Stimulated activated CD8-positive, alpha-beta memory T cell treated with anti-CD3 and anti-CD28 coated beads, Interleukin-7, amount 100 ng/mL, for 1 hour (primary cell): ENCODE measurements around the gene TBXAS1.
A peak's percentile ranks its signal among the peaks of the same experiment; 100 is the strongest.

ENCODE experiments used
- DNase-seq, 2 donors: peaks; one replicate each; pipeline ENCODE4 v3.0.0-alpha.2; 2020; ENCODE audit warnings: low read depth in 2 of 2

Gene TBXAS1

DNA sequence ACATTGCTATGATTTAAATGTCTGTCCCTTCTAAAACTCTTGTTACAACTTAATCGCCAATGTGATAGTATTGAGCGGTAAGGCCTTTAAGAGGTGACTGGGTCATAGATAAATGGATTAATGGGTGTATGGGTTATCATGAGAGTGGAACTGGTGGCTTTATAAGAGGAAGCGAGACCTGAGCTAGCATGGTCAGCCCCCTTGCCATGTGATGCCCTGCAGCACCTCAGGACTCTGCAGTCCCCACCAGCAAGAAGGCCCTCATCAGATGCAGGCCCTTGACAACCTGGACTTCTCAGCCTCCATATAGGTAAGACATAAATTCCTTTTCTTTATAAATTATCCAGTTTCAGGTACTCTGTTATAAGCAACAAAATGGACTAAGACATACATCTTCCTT is 218.1 kb downstream of the TBXAS1 start:
- DNase-seq: no peak

DNA sequence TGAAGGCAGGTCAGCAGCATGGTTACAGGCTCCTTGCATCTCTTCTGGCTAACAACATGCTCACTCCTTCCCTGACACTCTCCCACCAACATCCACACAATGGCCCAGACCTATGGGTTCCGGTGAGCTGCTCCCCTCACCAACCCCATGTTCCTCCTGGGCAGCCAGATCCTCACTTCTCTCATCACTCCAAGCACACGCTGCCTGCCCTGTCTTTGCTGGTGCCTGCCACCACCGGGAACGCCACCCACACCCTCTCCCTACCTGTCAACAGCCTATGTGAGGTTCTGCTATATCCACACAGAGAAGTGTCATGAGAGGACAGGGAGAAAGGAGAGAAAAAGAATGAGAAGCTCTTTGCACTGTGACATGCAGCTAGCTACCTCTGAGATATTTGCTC is 219.1 kb downstream of the TBXAS1 start:
- no peak for DNase-seq

DNA sequence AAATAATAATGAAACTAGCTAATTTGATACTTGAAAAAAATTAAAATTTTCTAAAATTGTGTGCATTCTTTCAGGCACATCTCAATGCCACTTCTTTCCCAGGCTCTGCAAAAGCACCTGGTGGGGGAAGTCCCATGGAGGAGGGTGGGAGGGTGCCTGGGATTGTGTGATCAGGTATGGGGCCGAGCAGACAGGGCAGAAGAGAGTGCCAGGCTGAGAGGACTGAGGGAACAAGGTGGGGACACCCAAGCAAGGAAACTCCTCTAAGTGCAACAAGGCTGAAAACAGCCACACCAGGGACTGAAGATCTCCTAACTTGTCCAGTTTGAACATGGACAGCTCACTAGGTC is 219.9 kb downstream of the TBXAS1 start:
- no peak for DNase-seq

DNA sequence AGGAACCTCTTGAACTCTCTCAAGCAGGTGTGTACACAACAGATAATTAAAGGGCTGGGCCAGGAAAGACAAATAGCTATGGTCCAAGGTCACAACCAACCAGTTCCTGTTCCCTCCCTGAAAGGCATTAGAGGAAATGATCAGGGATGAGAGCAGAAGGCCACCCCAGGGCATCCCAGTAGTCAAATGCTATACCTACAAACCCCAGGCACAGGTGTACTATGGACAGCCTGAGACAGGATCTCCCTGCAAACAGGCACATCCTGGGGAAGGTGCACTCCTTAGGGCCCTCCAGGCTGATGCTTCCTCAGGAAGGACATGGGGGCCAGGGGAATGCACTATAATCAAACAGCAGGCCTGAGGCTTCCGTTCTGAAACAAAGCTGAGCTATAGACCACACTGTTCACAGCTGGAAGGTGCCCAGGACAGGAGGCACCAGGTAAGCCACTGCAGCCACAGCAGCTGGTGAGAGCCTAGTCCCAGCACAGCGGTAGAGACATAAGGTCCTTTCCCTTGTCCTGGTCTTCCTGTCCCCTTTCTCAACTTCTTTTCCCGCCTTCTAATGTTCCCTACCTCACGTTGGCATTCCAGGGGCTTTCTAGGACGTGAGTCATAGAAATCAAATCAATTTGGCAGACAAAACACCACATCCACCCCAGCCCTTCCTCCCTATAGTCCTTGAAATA is 220.4 kb downstream of the TBXAS1 start:
- DNase-seq: no peak

DNA sequence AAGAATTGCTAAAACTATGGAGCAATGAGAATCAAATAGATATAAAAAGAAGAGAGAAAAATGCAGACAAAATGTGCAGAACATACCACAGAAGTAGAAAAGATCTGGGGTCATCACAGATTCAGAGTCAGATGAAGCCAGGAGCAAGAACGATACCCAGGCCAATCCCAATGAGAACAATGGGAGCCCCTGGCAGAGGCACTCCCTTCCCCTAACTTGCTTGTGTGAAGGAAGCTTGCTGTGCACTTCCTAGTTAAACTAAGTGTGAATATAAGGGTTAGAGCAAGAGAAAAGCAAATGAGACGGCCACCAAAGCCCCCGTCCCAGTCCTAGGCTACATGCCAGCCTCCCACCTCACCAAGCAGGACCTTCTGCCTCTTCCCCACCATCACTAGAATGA is 221.0 kb downstream of the TBXAS1 start:
- no peak for DNase-seq

DNA sequence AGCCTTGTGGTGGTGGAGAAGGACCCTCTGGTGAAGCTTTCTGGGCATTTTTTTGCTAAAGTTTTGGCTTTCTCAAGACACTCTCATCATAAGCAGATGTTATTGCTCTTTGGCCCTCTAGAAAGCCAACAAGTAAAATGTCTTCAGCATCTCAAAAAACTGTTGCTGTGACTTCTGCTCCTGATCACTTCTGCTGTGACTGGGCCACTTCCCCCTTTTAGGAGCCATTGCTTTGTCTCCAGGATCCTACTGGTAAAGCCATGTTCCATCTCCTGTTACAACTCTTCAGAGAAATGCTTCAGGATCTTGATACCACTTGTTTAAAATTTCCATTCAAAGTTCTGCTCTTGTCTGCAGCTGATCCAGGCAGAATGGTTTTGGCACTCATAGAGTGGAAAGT is 222.8 kb downstream of the TBXAS1 start:
- no peak for DNase-seq

DNA sequence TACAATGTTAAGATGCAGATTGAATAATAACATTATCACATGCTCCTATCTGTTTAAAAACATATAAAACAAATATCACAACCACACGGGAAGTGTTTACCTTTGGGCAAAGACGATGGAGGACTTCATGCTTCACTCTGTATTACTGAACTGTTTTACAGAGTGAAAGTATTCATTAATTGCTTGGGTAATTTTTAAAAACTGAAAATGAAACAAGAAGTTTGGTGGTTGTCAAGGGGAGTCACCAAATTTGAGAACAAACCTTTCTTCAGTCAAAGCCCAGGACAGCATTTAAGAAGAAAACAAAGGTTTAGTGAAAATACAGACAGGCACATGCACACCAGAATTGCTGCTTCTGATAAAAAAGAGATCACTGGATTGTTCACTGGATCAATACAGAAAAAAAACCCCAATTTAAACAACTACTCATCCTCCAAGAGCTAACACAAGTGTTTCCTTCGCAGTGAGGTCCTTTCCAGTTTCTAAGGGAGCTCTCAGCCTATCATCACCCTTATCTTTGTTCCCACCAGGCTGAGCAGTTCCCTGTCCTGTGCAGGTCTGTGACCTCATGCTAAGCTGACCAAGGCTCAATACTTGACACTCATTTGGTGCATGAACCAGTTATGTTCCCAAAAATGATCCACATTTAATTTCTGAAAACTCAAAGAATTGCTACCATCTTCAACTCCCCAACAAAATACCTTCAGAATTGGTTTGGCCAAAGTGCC is 224.9 kb downstream of the TBXAS1 start:
- DNase-seq: no peak

DNA sequence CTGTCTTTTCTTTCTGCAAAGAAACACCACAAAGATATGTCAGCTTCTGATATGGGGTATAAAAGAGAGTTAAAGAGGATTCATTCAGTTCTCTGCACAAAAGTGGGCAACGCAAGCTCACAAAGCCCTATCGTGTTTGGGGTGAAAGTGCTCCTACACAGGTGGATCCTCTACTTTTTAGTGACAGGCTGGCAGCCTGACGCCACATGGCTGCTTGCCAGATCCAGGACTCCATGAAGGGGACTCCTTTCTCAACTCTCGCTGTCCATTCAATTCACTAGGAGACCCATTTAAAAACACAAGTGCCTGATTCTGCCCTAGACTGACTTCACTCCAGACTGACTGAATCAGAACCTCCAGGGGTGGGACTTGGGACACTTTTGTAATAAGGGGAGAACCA is 225.7 kb downstream of the TBXAS1 start:
- no peak for DNase-seq

DNA sequence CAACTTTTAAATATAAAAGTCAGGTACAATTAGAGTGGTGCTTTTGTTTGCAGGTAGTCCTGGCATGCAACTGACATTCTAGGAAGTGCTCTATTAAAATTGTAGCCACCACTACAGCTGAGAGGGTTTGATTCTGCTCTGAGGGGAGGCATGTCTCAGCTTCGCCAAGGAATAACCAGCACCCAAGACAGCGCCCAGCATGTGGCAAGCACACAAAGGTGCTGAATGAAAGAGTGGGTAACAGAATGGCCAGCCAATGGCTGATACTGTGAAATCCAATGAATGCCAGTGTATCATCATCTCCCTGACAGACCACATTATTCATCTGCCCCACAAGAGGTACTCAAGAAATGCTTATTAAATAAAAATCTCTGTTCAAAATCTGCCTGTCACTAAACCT is 226.8 kb downstream of the TBXAS1 start:
- no peak for DNase-seq

DNA sequence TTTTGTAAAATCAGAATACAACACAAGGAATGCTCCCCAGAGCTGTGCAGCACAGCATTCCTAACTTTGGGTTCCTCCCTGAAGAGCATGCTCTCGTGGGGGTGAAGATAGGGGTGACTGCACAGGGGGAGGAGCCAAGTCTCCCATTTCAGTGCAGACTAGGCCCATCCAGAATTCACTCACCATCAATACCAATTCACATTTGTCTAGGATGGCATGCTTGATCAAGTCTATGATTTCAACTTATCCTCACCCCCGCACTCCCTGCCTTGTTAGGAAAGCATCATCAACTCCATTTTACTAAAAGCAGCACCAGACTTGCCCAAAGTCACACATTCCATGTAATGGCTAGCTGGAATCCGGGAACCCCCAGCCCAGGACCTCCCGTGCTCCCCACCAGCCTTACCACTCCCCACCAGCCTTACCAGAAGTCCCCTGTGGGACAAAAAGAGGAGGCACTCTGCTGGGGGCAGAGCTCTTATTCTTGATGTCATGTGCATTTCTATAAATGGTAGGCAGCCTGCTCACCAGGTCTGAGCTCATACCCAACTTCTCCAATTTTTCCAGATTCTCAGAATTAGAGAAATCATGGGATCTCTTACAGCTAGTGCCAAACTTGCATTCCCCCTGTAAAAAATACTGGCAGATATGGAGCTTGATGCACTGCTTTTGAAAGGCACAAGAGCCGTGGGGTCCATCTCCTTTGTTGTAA is 227.5 kb downstream of the TBXAS1 start:
- no peak for DNase-seq

DNA sequence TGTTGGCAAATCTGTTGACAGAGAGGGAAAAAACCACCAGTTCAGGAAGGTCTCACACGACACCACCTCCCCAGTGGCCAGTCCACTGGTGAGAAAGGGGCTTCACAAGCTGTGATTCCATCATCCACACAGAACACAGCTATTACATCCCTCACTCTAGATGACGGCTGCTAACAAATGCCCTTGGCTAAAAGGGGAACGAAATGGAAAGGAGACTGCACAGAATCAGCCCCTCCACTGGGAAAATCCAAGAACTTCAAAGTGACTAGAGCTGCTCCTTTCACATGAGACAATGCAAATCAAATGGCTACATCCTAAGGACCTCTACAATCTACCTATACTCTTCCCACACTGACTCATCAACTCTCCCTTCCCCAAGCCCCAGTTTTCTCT is 228.1 kb downstream of the TBXAS1 start:
- DNase-seq: no peak

DNA sequence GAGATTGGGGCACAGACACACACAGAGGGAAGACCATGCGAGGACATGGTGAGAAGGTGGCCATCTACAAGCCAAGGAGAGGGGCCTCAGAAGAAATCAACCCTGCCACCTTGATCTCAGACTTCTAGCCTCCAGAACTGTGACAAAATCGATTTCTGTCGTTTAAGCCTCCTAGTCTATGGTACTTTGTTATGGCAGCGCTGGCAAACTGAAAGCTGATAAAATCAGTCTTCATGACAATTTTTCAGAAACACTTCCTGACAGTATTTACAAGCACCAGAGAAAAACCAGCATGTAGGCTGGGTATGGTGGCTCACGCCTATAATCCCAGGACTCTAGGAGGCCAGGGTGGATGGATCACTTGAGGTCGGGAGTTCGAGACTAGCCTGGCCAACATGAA is 229.5 kb downstream of the TBXAS1 start:
- no peak for DNase-seq

DNA sequence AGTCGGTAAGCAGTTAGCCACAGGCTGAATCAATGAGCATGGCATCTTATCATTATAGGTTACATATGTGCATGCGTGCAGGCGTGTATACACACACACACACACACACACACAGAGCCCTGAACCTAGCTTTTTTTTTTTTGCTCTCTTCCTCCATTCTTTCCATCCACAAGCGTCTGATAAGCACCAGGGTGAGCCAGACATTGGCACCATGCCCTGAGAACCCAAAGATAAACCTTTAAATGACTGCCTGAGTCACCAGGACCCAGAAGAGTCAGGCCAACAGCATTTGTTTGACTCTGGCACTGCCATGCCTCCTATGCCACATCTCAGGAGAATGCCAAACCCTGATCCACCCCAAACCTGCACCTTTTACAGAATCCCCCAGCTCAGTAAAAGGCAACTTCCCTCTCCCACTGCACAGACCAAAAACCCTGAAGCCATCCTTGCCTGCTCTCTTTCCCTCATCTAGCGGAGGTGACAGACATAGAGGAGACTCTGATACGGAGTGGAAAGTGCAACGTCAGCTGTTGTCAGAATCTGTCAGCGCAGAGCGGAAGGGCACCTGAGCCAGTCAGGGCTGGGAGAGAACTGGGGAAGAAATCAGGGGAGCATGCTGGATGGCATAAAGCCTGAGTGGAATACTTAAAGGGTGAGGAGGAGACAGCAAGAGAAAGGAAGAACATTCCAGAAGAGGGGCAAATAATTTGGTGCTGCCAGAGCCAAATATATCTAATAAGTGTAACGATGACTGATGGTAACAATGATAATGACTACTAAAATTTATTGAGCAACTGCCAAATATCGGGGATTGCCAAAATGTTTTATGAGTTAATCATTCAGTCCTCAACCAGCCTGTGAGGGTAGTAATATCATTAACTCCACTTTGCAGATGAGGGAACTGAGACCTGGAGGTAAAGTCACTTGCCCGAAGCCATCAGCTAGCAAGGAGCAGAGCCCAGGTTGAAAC is 230.5 kb downstream of the TBXAS1 start:
- no peak for DNase-seq

DNA sequence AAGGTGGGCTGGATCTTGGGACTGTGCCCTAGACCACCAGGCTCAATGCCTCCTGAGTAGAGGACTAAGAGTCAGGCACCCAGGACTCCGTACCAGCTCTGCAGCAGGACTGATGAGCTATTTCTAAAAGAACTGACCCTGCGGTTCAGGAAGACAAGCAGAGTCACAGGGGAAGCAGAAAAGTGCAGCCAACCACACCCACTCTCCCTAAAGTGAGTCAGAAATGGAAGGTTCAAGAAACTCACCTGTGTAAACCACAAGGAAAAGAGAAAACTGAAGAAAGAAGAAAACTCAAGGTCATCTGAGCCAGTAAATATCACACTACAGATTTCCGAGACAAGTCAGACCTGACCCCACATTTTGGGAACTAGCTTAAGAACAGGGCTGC is 231.2 kb downstream of the TBXAS1 start:
- DNase-seq: no peak

DNA sequence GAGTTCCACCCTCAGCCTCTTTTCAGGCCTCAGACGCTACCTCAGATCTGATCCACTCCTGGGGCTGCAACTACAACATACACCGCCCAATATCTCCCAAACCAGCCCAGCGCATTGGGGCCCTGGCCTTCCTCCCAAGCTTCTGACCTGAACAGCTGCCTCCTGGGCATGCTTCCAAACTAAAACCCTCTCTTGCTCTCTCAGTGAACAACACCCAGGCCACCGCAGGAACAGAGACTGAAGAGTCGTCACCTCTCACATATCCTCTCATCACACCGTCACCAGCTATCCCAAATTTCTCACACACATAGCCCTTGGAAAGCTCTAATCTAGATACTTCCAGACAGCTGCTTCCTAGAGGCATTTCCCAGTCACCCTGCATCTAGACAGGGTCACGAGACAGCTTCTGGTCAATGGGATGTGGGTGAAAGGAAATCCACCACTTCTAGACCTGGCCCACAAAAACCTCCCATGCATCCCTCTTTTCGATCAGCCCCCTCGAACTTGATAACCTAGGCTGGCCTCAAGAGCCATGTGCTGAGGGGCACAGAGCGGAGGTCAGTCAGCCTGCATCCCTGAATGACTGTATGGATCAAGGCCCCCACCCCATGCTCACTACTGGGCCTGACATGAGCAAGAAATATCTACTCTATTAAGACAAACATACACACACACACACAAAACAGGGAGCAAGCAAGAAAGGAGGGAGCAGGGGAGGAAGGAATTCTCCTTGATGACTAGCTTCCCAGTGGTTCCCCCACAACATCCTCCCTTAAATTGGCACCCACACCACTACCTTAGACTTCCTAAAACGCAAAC is 231.9 kb downstream of the TBXAS1 start:
- DNase-seq: no peak

DNA sequence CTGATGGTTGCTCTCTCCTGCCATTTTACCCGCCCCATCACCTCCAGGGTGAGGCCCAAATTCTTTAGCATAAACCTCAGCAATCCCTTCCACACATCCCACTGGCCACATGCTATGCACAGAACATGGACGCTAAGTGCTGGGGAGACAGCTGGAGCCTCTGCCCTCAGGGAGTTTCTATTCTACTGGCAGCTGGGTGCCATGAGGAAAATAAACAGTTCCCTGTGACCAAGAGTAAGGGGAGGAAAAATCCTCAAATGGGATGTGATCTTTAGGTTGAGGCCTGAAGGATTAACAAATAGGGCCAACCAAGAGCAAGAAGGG is 232.5 kb downstream of the TBXAS1 start:
- DNase-seq: no peak

DNA sequence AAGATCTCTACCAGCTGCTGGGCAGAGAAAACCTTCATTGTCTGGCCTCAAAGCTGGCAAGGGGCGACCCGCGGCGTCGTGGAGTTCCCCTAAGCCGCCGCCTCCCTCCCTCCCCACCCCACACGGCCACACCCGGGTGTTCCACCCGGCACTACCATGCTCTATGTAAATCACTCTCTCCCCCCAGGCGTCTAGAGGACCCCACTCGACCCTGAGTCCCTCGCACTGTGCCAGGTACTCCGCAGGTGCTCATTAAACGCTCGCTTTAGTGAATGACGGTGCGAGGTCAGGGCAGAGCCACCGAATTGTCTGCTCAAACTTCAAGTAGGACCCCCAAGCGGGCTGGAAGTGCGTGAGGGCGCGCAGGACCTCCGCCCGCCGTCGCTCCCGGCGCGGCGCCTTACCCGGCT is 233.1 kb downstream of the TBXAS1 start:
- peak in 1 of 2 donors; percentile 31 for DNase-seq

DNA sequence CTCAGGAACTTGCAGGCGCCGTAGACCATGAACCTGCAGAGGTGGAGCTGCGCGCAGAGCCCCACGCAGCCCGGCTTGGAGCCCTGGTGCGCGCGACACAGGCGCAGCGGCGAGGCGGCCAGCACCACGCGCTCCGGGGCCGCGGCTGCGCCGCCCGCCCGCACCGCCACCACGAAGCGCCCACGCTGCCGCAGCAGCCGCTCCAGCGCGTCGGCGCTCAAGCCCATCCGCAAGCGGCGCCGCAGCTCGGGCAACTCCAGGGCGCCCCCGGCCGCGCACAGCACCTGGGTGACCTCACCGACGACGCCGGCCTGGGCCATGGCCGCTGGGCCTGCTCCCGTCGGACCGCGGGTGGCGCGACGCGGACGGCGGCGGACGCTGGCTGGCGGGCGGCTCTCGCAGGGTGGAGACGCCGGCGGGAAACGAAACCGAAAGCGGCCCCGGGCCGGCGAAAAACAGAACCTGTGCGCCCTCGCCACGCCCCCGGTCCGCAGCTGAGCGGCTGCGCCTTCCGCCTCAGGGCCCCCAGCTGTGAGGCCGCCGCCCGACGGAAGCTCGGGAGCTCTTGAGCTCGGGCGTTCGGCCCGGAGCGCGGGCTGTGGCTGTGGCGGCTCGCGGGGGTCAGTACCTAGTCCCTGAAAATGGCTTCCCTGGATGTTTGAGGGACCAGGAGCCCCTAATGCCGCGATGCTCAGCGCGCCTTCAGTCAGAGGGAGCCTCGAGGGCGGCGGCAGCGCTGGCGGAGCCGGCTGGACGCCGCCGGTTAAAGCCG is 233.7 kb downstream of the TBXAS1 start, which contains the start of gene PARP12:
TSS of gene PARP12 (minus strand) at position 424 of the 772 bp plus-strand sequence. CDS start at position 320, 104 bp downstream.
- peak; percentile 81 to 82 for DNase-seq

DNA sequence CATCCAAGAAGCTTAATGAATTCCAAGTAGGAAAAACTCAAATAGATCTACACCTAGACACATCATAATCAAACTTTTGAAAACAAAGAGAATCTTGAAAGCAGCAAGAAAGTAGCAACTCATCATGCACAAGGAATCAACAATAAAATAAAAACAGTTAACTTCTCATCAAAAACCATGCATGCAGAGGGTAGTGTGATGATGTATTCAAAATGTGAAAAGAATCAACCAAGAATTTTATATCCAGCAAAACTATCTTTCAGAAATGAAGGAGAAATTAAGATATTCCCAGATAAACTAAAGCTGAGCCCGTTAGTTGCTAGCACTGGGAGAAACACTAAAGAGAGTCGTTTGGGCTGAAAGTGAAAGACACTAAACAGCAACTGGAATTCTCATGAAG is 238.0 kb downstream of the TBXAS1 start:
- no peak for DNase-seq

DNA sequence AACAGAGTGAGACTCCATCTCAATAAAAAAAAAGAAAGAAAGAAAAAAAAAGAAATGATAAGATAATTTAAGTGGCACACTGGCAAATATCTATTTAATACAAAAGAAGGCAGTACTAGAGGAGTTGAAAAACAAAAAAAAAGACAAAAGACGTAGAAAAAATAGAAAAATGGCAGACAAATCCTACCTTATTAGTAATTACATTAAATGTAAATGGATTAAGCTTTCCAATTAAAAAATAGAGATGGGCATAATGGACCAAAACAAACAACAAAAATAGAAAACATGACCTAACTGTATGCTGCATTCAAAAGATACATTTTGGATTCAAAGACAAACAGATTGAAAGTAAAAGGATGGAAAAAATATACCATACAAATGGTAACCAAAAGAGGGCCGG is 239.0 kb downstream of the TBXAS1 start:
- DNase-seq: no peak
